ENCODE data around the gene PRSS36.

DNA sequence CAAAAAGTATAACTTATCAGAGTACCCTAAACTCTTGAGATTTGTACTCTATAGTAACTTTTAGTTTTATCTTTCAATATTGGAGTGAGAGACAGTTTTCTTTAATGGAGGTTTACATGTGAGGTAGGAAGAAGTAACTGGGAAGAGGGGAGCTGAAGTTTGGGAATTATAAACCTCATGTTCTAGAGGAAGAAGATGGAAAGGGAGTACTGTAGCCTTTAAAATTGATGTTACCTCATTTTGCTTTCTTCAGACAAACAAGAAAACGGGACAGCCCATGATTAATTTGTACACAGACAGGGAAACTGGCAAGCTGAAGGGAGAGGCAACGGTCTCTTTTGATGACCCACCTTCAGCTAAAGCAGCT, 39.5 kb upstream of the PRSS36 start:
- TF ChIP-seq POLR2A (IDR thresholded peaks at IDR 0.05; ENCODE audit: low read depth, low read length) (peak; percentile 45; the same call in 1 of the 2 replicates), TAF1 (IDR thresholded peaks at IDR 0.05; ENCODE audit: low read depth, low read length) (no peak), POLR2AphosphoS5 (IDR thresholded peaks at IDR 0.05; ENCODE audit: low read depth, low read length) (no peak)

Data from GM12891 (cell line).